GM19023 (cell line): Measurements from ENCODE around the gene MKS1.

Source experiments
- ATAC-seq: cut with Tn5 transposase; IDR thresholded peaks from one replicate; pipeline ENCODE4 v1.9.1; 2021; ENCODE audit warnings: mild to moderate bottlenecking, moderate library complexity; ENCODE audit not compliant: unreplicated experiment

MKS1 gene

GRCh38 chr17:58170622-58171021 lies 48.4 kb downstream of the MKS1 start:
- no peak for ATAC-seq

GRCh38 chr17:58166682-58167081 lies 52.4 kb downstream of the MKS1 start, which contains the start of gene OR4D2:
Gene OR4D2, plus strand, starts transcription at chr17:58166982. Its CDS starts 2,674 bp downstream, at chr17:58169656.
- no peak for ATAC-seq

- no peak for ATAC-seq
These were observed 53.1 kb downstream of the MKS1 start for GRCh38 chr17:58165981-58166380.

- ATAC-seq, result no peak
These were observed 57.5 kb downstream of the MKS1 start for GRCh38 chr17:58161566-58161965.

- ATAC-seq, result no peak
These were observed 60.9 kb downstream of the MKS1 start for GRCh38 chr17:58158181-58158580.

- no peak for ATAC-seq
These were observed 61.9 kb downstream of the MKS1 start for GRCh38 chr17:58156839-58157803.
